AG04449 (cell line): ENCODE measurements around the gene GJC3.
A peak's percentile ranks its signal among the peaks of the same experiment; 100 is the strongest.

ENCODE experiments used
- CTCF ChIA-PET: fragments of 350-600 bp; formaldehyde crosslinking; extraction: SDS; loops from one replicate; lab custom pipeline; 2021; ENCODE audit warnings: antibody characterized with exemption; lab: Yijun Ruan, JAX
- POLR2A ChIA-PET: fragments of 400-600, 350-600 bp; formaldehyde crosslinking; extraction: SDS; loops from one replicate; lab custom pipeline; 2020; ENCODE audit warnings: antibody characterized with exemption, inconsistent platforms; lab: Yijun Ruan, JAX
- DNase-seq: peaks from one replicate; pipeline ENCODE4 v3.0.0-alpha.2; 2010; ENCODE audit warnings: low read depth, low spot score
- H3K4me3 ChIP-seq: 2 replicates; pipeline ENCODE4 v1.5.1; 2011; ENCODE audit warnings: low read depth, mild to moderate bottlenecking, control low read depth, low read length
- TF ChIP-seq, protein P1 (sequence below): IDR thresholded peaks from one replicate; pipeline ENCODE4 v1.5.1; 2011; ENCODE audit warnings: mild to moderate bottlenecking, moderate library complexity, low read length, control low read depth, inconsistent platforms; ENCODE audit not compliant: insufficient read depth; ENCODE audit errors: missing control alignments

Gene GJC3

DNA sequence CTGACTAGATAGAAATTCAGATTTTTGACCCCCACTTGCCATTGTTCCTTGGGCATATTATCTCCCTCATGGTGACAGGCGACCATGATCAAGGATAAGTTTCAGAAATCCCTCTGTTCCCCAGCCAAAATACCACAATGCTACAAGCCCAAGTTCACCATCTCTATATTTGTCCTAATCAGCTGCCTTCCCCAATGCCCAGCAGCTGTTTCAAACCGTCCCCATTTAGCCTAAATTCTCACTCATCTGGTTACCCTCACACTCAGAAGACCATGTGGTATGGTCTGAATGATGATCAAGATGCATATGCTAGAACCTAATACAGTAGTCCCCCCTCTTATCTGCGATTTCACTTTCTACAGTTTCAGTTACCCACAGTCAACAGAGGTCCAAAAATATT is 956 bp upstream of the GJC3 start:
- no peak for DNase-seq
- TF ChIP-seq, protein P1, sequence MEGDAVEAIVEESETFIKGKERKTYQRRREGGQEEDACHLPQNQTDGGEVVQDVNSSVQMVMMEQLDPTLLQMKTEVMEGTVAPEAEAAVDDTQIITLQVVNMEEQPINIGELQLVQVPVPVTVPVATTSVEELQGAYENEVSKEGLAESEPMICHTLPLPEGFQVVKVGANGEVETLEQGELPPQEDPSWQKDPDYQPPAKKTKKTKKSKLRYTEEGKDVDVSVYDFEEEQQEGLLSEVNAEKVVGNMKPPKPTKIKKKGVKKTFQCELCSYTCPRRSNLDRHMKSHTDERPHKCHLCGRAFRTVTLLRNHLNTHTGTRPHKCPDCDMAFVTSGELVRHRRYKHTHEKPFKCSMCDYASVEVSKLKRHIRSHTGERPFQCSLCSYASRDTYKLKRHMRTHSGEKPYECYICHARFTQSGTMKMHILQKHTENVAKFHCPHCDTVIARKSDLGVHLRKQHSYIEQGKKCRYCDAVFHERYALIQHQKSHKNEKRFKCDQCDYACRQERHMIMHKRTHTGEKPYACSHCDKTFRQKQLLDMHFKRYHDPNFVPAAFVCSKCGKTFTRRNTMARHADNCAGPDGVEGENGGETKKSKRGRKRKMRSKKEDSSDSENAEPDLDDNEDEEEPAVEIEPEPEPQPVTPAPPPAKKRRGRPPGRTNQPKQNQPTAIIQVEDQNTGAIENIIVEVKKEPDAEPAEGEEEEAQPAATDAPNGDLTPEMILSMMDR = no peak
- POLR2A ChIA-PET = no interaction called here
- CTCF ChIA-PET = interaction anchor here (1.0 to 2.2 kb wide), 4 partner anchors 11 to 65 kb away, joined by 5 to 13 read pairs (median 6); partner anchors contain the start of gene TRIM4
- no peak overlapping the region for H3K4me3 ChIP-seq

DNA sequence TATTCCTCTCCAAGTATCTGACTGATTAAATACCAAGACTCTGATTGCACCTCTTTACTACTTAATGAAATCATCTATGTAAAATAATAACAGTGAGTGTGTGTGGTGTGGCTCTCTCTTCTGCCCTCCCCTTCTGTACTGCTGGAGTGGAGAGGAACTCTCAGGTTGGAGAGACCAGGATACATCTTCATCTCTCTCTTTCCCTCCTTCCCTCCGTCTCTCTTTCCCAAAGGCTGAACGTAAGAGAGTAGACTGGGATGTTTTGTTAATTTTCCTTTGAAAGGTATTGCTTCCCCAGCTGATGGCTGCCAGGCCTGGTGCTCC is 272 bp upstream of the GJC3 start:
- CTCF ChIA-PET = interaction anchor here (0.8 to 2.2 kb wide), 8 partner anchors 11 to 66 kb away, joined by 3 to 13 read pairs (median 5); partner anchors contain the start of gene TRIM4
- H3K4me3 ChIP-seq = peak overlapping the region; percentile 36; the same call in 1 of the 2 replicates
- POLR2A ChIA-PET = interaction anchor here (0.9 kb wide), 1 partner anchor 10 kb away, joined by 4 read pairs; the partner anchor contains the start of gene TRIM4
- DNase-seq = no peak
- TF ChIP-seq, protein P1 = no peak

GRCh38 chr7:99928188-99928587 is 1.2 kb downstream of the GJC3 start:
- no peak for DNase-seq
- ChIA-PET POLR2A (interaction anchor here (0.6 kb wide), 1 partner anchor 428 kb away, joined by 3 read pairs; no protein-coding TSS in a partner anchor), CTCF (interaction anchor here (1.3 to 1.6 kb wide), 2 partner anchors 13 to 87 kb away, joined by 3 to 4 read pairs; partner anchors contain the start of gene ZKSCAN1)
- H3K4me3 ChIP-seq = no peak overlapping the region
- TF ChIP-seq, protein P1 = no peak

DNA sequence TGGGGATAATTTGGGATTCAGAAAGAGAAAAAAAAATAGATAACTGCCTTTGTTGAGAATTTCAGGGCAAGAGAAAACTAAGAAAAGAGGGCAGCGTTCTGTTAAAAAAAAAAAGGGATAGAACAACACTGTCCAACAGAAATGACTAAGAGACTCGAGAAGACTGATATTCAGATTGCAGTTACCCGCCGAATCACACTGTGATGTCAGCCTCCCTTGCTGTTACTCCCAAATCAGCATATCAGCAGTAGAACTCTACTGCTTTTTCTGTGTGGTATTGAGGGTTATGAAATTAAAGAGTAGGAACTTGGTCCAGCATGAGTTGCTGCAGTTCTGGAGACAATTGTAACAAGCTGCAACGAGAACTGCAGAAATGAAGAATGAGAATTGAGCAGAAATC is 1.9 kb downstream of the GJC3 start:
- CTCF ChIA-PET = interaction anchor here (1.6 kb wide), 1 partner anchor 13 kb away, joined by 4 read pairs; no protein-coding TSS in a partner anchor
- POLR2A ChIA-PET = no interaction called here
- TF ChIP-seq, protein P1 = no peak
- H3K4me3 ChIP-seq = no peak overlapping the region
- DNase-seq = no peak

DNA sequence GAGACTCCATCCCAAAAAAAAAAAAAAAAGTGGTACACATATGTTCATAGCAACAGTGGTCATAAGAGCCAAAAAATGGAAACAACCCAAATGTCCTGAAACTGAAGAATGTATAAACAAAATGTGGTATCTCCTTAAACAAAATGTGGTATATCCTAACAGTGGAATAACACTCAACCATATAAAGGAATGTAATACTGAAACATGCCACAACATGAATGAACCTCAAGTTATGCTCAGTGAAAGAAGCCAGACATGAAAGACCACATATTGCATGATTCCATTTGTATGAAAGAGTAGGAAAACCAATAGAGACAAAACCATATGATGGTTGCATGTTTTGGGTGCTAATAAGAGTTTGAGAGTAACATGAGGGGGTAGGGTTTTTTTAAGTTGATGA is 3.1 kb downstream of the GJC3 start:
- ChIA-PET CTCF (no interaction called here), POLR2A (no interaction called here)
- TF ChIP-seq, protein P1 = no peak

GRCh38 chr7:99923200-99923599 is 6.2 kb downstream of the GJC3 start:
- ChIA-PET CTCF (interaction anchor here (0.6 to 13.7 kb wide), 3 partner anchors 46 to 66 kb away, joined by 3 to 190 read pairs (median 5); no protein-coding TSS in a partner anchor), POLR2A (no interaction called here)
- TF ChIP-seq, protein P1 = no peak
- no peak for DNase-seq
- no peak overlapping the region for H3K4me3 ChIP-seq

More for the DNA sequence above, 3.1 kb downstream of the GJC3 start:
- H3K4me3 ChIP-seq = no peak overlapping the region
- no peak for DNase-seq
